Kidney (tissue), 14 donors: ENCODE measurements around the gene MYDGF. TPM values are rescaled to one million over a fixed set of nuclear protein-coding genes. Genes with fewer than 3 reads are reported as not detected.

Experiments
- DNase-seq, 5 donors: peaks; one replicate each; pipeline ENCODE4 v3.0.0-alpha.2; 2013 to 2020
- FAIRE-seq: peaks from 2 replicates; lab custom pipeline; 2012; peaks lifted over from hg19 to GRCh38; lab: Jason Lieb, UNC
- H3K27ac ChIP-seq, 2 donors: one replicate each; pipeline ENCODE4 v1.7.0; 2013; ENCODE audit warnings: low read depth in 2 of 2, low read length in 2 of 2, inconsistent platforms in 1 of 2
- H3K27me3 ChIP-seq: one replicate; pipeline ENCODE4 v1.7.1; 2013; ENCODE audit warnings: low read length, inconsistent platforms; ENCODE audit not compliant: control insufficient read depth, insufficient read depth
- H3K36me3 ChIP-seq, 3 donors: one replicate each; pipeline versions ENCODE4 v1.7.0 to v1.7.1; 2013; ENCODE audit warnings: low read length in 3 of 3, control low read depth in 1 of 3, inconsistent platforms in 1 of 3; ENCODE audit not compliant: insufficient read depth in 3 of 3, control insufficient read depth in 2 of 3
- H3K4me1 ChIP-seq, 3 donors: one replicate each; pipeline versions ENCODE4 v1.7.0 to v1.7.1; 2013; ENCODE audit warnings: low read length in 3 of 3, inconsistent platforms in 1 of 3, low read depth in 1 of 3; ENCODE audit not compliant: control insufficient read depth in 2 of 3, insufficient read depth in 2 of 3
- H3K4me3 ChIP-seq, 3 donors: one replicate each; pipeline versions ENCODE4 v1.7.0 to v1.8.1; 2013; ENCODE audit warnings: low read length in 3 of 3, control low read depth in 1 of 3, inconsistent platforms in 1 of 3
- H3K9ac ChIP-seq, 3 donors: one replicate each; pipeline versions ENCODE4 v1.7.0 to v1.7.1; 2013; ENCODE audit warnings: low read length in 3 of 3, control low read depth in 1 of 3, inconsistent platforms in 1 of 3
- H3K9me3 ChIP-seq, 3 donors: one replicate each; pipeline versions ENCODE4 v1.7.0 to v1.7.1; 2013; ENCODE audit warnings: low read length in 3 of 3, control low read depth in 1 of 3, inconsistent platforms in 1 of 3; ENCODE audit not compliant: control insufficient read depth in 2 of 3, insufficient read depth in 1 of 3
- CTCF ChIP-seq: IDR thresholded peaks from 3 replicates; pipeline ENCODE4 v1.5.1; 2012; ENCODE audit warnings: mild to moderate bottlenecking, moderate library complexity, borderline replicate concordance; ENCODE audit not compliant: insufficient read depth; ENCODE audit errors: extremely low read depth
- intact Hi-C: fragments of 100-400 bp; cut with DNase I; formaldehyde crosslinking; loops from one replicate; pipeline ENCODE4 v1.11.1; 2022
- polyA plus RNA-seq: library from polyadenylated mRNA; stranded (reverse); fragments of 350-450 nt; fragmentation: Illumina TruSeq; extraction: RNeasy Lipid Tissue Mini Kit (QIAGEN cat#74804); gene quantifications from one replicate; pipeline ENCODE4 v1.2.3, GENCODE V29; 2014; ENCODE audit warnings: low read depth, low replicate concordance; ENCODE audit not compliant: insufficient read depth
- total RNA-seq: library from RNA; stranded (reverse); fragmentation: NEBNext Ultra II Directional; extraction: Animal tissue kit (Norgen Biotek cat#: 25700); gene quantifications from one replicate; pipeline ENCODE4 v1.2.1, GENCODE V29; 2021
- donor health status: control.
- donor health status: control.
- donor health status: control.
- donor health status: control.
- donor health status: control.
- donor health status: DM: yes; HTN: yes; CAD: no.
- donor health status: Normal renal cell carcinoma (clear cell type).

MYDGF gene
- total and polyA plus RNA-seq, 2 donors from 2014 or later, result 75.8 to 85.5 TPM

GRCh38 chr19:4650159-4650558 is 20.0 kb downstream of the MYDGF start:
- Histone ChIP-seq H3K27me3 (no peaks in the 10 kb centered on the region), H3K9ac (no peak overlapping the region), H3K36me3 (no peaks in the 10 kb centered on the region), H3K4me3 (no peak overlapping the region), H3K9me3 (no peaks in the 10 kb centered on the region), H3K27ac (no peak overlapping the region), H3K4me1 (peaks cover 0 to 12% (median 0%) of the 10 kb centered on the region in 3 donors)
- DNase-seq, result peak in 1 of 5 donors; percentile 67
- TF ChIP-seq CTCF, result no peak
- FAIRE-seq, result no peak
- intact Hi-C loops, result no loop called here

- Histone ChIP-seq H3K27ac (no peak overlapping the region), H3K9ac (no peak overlapping the region), H3K4me3 (no peak overlapping the region), H3K36me3 (no peaks in the 10 kb centered on the region), H3K27me3 (no peaks in the 10 kb centered on the region), H3K9me3 (no peaks in the 10 kb centered on the region), H3K4me1 (peaks cover 0 to 12% (median 0%) of the 10 kb centered on the region in 3 donors)
- intact Hi-C loops, result no loop called here
- FAIRE-seq, result no peak
- no peak for TF ChIP-seq CTCF
- DNase-seq, result peak in 1 of 5 donors; percentile 73
Measured at GRCh38 chr19:4649392-4650047, 20.6 kb downstream of the MYDGF start.

GRCh38 chr19:4647676-4648644 is 22.2 kb downstream of the MYDGF start:
- H3K4me3 ChIP-seq, result no peak overlapping the region
- no peaks in the 10 kb centered on the region for H3K9me3 ChIP-seq
- FAIRE-seq, result no peak
- H3K4me1 ChIP-seq, result peaks cover 0 to 12% (median 0%) of the 10 kb centered on the region in 3 donors
- H3K9ac ChIP-seq, result peak overlapping the region in 1 of 3 donors; percentile 12
- no peaks in the 10 kb centered on the region for H3K27me3 ChIP-seq
- peak in 3 of 5 donors; percentile 22 to 84 (median 56) for DNase-seq
- no peaks in the 10 kb centered on the region for H3K36me3 ChIP-seq
- peak overlapping the region; percentile 32 to 72 for H3K27ac ChIP-seq
- intact Hi-C loops, result no loop called here
- no peak for TF ChIP-seq CTCF
